NCI-H187 treated with DMSO at 0.1 percent for 48 hours (cell line): ENCODE measurements around the gene ZNF358.

Experiments
- DNase-seq: peaks from one replicate; lab custom pipeline; 2025; lab: John Stamatoyannopoulos, UW

Gene ZNF358

GRCh38 chr19:7515645-7516151 lies at the start of gene ZNF358:
ZNF358 (plus strand) TSS chr19:7516103; CDS start chr19:7519243, 3,140 bp downstream.
- no peak for DNase-seq

GRCh38 chr19:7467009-7467989 lies 48.6 kb upstream of the ZNF358 start:
- no peak for DNase-seq

- no peak for DNase-seq
Measured at GRCh38 chr19:7468840-7469239, 47.1 kb upstream of the ZNF358 start.

- no peak for DNase-seq
Measured at GRCh38 chr19:7469669-7470285, 46.1 kb upstream of the ZNF358 start.

- DNase-seq = no peak
Measured at GRCh38 chr19:7470540-7471305, 45.2 kb upstream of the ZNF358 start.

DNA sequence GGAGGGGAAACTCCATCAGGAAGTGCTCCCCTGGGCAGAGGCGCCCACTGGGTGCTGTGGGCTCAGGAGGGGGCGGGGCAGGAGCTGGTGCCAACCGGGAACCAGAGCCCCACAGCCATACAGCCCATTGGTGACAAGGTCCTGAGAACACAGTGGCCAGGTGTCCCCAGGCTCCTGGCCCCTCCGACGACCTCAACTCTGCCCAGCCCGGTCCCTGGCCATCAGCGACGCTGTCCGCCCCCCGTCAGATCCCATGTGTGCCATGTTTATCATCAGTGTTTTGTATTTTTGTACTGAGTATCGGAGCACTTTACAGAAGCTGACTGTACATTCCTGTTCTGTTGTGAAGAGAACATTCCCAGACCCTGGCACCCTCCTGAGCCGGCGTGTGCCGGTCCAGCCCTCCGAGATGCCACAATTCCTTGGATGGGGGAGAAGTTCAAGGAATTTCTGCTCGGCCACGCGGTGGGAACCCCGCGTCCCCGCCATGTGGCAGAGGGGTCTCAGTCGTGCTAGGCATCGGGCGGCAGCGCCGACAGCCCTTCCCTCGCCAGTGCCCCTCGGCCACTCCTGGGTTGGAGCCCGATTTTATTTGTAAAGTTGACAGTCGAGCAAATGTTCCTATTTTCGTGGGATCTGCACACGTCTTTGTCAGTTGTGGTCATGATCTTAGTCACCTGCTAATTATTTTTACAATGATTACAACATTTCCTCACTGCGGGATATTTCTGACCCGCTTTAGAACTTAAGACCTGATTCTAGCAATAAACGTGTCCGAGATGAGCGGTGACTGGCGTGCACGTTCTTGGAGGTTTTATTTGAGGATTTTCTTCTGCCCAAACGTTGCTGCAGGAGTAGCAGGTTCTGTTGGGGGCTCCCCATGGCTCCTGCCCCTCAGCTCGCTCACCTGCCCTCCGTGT lies 43.9 kb upstream of the ZNF358 start:
- no peak for DNase-seq

- no peak for DNase-seq
Measured at GRCh38 chr19:7475665-7476064, 40.2 kb upstream of the ZNF358 start.

GRCh38 chr19:7476241-7476640 lies 39.7 kb upstream of the ZNF358 start:
- no peak for DNase-seq

GRCh38 chr19:7476777-7477494 lies 39.0 kb upstream of the ZNF358 start:
- no peak for DNase-seq

DNA sequence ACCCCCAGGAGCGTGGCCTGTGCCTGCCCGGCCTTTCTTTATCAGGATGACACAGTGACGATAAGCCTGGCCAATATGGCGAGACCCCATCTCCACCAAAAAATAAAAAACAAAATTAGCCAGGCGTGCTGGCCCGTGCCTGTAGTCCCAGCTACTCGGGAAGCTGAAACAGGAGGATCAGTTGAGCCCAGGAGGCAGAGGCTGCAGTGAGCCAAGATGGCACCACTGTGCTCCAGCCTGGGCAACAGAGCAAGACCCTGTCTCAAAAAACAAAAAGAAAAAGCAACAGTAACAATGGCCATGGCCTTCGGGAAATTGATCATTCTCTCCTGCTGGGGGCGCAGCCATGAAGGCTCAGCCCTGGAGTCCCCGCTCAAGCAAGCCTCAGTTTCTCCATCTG lies 38.1 kb upstream of the ZNF358 start:
- no peak for DNase-seq

- no peak for DNase-seq
Measured at GRCh38 chr19:7478173-7478842, 37.6 kb upstream of the ZNF358 start.

GRCh38 chr19:7478843-7479227 lies 37.1 kb upstream of the ZNF358 start:
- no peak for DNase-seq

GRCh38 chr19:7480222-7480969 lies 35.5 kb upstream of the ZNF358 start:
- no peak for DNase-seq

GRCh38 chr19:7480970-7481255 lies 35.0 kb upstream of the ZNF358 start:
- no peak for DNase-seq

DNA sequence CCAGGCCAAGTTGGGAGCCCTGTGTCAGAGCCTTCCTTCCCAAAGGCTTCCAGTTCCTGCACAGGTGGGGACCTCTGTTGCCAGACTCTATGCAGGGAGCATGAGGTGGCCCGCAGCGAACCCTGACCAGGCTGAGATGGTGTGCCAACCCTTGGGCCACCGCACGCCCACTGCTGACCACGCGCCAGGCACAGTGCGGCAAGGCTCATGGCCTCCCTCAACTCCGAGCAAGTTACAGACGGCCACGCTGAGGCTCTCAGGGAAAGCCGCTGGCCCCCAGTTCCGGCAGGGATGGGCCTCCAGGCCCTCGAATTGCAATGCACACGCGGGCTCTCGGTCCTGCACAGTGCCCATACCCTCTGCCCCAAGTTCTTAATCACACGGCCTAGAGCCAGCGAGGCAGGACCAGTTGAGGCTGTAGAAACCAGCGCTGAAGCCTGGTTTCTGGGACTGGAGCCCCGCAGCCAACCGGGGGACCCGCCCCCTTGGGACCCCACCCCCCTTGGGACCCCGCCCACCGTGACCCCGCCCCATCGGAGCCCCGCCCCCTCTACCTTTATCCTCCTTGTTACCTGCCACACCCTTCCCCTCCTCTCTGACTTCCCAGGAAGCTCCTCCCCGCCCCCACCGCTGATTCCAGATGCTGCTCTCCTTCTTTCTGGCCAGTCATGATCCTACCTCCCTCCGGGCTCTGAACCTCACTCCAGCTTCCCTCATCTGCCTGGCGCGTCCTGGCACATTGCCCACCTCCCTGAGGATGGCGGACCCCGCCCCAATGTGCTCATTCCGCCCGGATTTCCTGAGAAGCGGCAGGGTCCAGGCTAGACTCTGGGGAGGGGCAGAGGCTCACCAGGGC lies 33.1 kb upstream of the ZNF358 start:
- DNase-seq = no peak

DNA sequence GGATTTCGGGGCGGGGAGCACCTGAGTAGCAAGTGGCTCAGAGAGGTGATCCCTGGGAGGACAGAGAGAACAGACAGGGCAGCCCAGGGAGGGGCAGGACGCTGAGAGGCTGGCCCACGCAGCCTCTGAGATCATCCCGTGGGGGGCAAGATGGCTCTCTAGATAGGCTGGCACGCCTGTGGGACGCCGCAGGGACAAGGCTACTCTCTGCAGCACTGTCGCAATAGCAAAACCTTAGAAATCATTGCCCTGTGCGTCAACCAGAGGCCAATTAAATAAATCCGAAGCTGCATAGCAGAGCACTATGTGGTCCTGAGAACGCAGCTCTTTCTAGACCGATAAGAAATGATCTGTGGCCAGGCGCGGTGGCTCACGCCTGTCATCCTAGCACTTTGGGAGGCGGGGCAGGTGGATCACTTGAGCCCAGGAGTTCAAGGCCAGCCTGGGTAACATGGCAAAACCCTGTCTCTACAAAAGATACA lies 32.1 kb upstream of the ZNF358 start:
- no peak for DNase-seq

- no peak for DNase-seq
Measured at GRCh38 chr19:7486923-7487322, 29.0 kb upstream of the ZNF358 start.

- DNase-seq = no peak
Measured at GRCh38 chr19:7488736-7489353, 27.1 kb upstream of the ZNF358 start, which contains the start of gene PEX11G. PEX11G (minus strand) TSS chr19:7489035; CDS start chr19:7489010, 25 bp downstream.
